ENCODE results near the gene GPR107.
A peak's percentile ranks its signal among the peaks of the same experiment; 100 is the strongest.

The GPR107 gene

DNA sequence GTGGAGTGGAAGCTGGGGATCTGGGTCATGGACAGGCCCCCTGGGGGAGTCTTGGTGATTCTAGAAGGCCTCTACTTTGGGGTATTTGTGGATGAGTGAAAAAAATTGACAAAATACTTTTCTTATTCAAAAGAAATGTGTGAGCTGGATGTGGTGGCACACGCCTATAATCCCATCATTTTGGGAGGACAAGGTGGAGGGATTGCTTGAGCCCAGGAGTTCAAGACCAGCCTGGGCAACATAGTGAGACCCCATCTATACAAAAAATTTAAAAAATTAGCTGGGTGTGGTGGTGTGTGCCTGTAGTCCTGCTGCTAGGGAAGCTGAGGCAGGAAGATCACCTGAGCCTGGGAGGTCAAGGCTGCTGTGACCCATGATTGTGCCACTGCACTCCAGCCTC lies 111.9 kb downstream of the GPR107 start:
- TF ChIP-seq, protein P1, sequence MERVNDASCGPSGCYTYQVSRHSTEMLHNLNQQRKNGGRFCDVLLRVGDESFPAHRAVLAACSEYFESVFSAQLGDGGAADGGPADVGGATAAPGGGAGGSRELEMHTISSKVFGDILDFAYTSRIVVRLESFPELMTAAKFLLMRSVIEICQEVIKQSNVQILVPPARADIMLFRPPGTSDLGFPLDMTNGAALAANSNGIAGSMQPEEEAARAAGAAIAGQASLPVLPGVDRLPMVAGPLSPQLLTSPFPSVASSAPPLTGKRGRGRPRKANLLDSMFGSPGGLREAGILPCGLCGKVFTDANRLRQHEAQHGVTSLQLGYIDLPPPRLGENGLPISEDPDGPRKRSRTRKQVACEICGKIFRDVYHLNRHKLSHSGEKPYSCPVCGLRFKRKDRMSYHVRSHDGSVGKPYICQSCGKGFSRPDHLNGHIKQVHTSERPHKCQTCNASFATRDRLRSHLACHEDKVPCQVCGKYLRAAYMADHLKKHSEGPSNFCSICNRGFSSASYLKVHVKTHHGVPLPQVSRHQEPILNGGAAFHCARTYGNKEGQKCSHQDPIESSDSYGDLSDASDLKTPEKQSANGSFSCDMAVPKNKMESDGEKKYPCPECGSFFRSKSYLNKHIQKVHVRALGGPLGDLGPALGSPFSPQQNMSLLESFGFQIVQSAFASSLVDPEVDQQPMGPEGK (CRISPR knock-in tag; IDR thresholded peaks at IDR 0.05; ENCODE audit: borderline replicate concordance): no peak
- TF ChIP-seq RARB (CRISPR knock-in tag; IDR thresholded peaks at IDR 0.05) (no peak), ESRRG (CRISPR knock-in tag; IDR thresholded peaks at IDR 0.05) (no peak), ZNF565 (CRISPR knock-in tag; conservative IDR thresholded peaks at IDR 0.05; ENCODE audit: low read depth) (no peak), CSDC2 (CRISPR knock-in tag; IDR thresholded peaks at IDR 0.05) (no peak), ZNF70 (CRISPR knock-in tag; IDR thresholded peaks at IDR 0.05) (no peak), ZC3H10 (CRISPR knock-in tag; IDR thresholded peaks at IDR 0.05) (no peak), ISL1 (CRISPR knock-in tag; IDR thresholded peaks at IDR 0.05) (no peak), BACH2 (CRISPR knock-in tag; IDR thresholded peaks at IDR 0.05; ENCODE audit: borderline replicate concordance) (no peak), TCF4 (CRISPR knock-in tag; IDR thresholded peaks at IDR 0.05; ENCODE audit: borderline replicate concordance) (no peak)
- TF ChIP-seq, protein P2, sequence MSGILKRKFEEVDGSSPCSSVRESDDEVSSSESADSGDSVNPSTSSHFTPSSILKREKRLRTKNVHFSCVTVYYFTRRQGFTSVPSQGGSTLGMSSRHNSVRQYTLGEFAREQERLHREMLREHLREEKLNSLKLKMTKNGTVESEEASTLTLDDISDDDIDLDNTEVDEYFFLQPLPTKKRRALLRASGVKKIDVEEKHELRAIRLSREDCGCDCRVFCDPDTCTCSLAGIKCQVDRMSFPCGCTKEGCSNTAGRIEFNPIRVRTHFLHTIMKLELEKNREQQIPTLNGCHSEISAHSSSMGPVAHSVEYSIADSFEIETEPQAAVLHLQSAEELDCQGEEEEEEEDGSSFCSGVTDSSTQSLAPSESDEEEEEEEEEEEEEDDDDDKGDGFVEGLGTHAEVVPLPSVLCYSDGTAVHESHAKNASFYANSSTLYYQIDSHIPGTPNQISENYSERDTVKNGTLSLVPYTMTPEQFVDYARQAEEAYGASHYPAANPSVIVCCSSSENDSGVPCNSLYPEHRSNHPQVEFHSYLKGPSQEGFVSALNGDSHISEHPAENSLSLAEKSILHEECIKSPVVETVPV (CRISPR knock-in tag; IDR thresholded peaks at IDR 0.05): no peak
- TF ChIP-seq, protein P3, sequence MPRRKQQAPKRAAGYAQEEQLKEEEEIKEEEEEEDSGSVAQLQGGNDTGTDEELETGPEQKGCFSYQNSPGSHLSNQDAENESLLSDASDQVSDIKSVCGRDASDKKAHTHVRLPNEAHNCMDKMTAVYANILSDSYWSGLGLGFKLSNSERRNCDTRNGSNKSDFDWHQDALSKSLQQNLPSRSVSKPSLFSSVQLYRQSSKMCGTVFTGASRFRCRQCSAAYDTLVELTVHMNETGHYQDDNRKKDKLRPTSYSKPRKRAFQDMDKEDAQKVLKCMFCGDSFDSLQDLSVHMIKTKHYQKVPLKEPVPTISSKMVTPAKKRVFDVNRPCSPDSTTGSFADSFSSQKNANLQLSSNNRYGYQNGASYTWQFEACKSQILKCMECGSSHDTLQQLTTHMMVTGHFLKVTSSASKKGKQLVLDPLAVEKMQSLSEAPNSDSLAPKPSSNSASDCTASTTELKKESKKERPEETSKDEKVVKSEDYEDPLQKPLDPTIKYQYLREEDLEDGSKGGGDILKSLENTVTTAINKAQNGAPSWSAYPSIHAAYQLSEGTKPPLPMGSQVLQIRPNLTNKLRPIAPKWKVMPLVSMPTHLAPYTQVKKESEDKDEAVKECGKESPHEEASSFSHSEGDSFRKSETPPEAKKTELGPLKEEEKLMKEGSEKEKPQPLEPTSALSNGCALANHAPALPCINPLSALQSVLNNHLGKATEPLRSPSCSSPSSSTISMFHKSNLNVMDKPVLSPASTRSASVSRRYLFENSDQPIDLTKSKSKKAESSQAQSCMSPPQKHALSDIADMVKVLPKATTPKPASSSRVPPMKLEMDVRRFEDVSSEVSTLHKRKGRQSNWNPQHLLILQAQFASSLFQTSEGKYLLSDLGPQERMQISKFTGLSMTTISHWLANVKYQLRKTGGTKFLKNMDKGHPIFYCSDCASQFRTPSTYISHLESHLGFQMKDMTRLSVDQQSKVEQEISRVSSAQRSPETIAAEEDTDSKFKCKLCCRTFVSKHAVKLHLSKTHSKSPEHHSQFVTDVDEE (CRISPR knock-in tag; IDR thresholded peaks at IDR 0.05): no peak
- ATAC-seq: no peak

DNA sequence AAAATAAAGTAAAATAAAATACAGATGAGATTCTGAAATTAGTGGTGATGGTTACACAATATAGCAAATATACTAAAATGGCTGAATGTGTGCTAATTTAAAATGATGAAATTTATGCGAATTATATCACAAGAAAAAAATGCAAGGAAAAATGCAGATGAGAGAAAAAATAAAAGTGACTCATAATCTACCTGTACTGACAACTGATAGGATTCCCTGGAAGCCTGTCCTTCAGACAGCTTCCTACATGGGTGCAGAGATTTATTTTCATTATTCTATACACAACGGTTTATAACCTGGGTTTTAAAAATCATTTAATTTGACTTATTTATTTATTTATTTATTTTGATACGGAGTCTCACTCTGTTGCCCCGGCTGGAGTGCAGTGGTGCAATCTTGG lies 112.7 kb downstream of the GPR107 start:
- no peak for ATAC-seq
- no peak for TF ChIP-seq ZFP3 (CRISPR knock-in tag; IDR thresholded peaks at IDR 0.05)
- TF ChIP-seq, protein P1 (CRISPR knock-in tag; IDR thresholded peaks at IDR 0.05; ENCODE audit: borderline replicate concordance): no peak
- TF ChIP-seq PPARA (CRISPR knock-in tag; IDR thresholded peaks at IDR 0.05; ENCODE audit: borderline replicate concordance): no peak
- TF ChIP-seq ZNF565 (CRISPR knock-in tag; conservative IDR thresholded peaks at IDR 0.05; ENCODE audit: low read depth): no peak
- TF ChIP-seq SNAI2 (CRISPR knock-in tag; IDR thresholded peaks at IDR 0.05): no peak
- TF ChIP-seq GLIS3 (CRISPR knock-in tag; IDR thresholded peaks at IDR 0.05): no peak

DNA sequence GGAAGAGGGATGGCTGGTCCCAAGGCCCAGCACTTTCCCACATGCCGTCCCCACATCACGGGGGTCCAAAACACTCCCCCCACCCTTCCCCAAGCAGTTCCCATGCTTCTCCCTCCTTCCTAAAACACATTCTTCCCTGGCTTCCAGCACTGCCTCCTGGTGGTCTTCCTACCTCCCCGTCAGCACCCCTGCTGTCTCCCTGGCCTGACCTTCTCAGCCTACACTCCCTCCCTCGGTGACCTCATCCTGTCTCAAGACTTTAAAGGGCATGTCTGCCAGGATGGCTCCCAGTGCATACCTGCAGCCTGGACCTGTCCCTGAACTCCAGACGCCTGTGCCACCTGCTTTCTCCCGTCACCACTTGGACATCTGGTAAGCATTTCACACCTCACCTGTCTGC lies 114.2 kb downstream of the GPR107 start:
- no peak for TF ChIP-seq ARNTL (CRISPR knock-in tag; IDR thresholded peaks at IDR 0.05; ENCODE audit: borderline replicate concordance, low read depth)
- ATAC-seq: no peak

DNA sequence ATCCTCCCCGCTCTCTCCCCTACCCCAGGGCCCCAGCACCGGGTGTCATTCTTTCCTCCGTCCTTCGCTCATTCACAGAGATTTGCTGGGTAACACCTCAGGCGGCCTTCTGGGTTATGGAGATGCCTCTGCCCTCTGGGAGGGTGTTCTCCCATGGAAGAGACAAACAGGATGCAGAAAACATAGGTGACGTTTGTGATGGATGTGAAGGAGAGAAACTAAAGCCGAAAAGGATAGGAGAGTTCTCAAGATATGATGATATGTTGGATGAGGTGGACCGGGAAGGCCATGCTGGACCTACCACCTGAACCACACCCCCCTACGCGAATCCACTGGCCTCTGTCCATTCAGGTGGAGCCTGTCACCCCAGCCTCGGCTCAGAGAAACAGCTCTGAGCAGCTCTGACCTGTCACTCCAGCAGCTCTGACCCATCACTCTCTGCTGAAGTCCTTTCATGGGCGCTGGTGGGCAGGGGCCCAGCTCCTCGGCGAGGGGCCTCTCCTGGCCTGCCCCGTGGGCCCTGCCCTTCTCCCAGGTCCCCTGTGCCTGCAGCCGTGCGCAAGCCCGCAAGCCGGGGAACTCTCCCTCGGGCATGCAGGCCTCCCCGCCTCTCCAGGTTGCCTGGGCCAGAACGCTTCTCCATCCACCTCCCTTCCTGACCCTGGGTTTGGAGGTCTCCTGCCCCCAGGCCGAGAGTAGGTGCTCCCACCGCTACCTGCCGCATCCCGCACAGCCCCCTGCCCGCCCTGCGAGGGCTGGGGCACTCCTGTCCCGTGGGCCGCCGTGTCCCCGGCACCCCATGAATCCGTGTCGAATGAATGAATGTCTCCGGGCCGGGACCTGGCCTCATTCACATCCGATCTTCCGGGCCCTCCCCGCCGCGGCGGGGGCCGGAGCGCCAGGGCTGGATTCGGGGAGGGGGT lies 117.8 kb downstream of the GPR107 start:
- peak; percentile 6 for ATAC-seq
- TF ChIP-seq PPARA (CRISPR knock-in tag; IDR thresholded peaks at IDR 0.05; ENCODE audit: borderline replicate concordance) (no peak), RARB (CRISPR knock-in tag; IDR thresholded peaks at IDR 0.05) (no peak), ZNF70 (CRISPR knock-in tag; IDR thresholded peaks at IDR 0.05) (no peak), OSR1 (CRISPR knock-in tag; IDR thresholded peaks at IDR 0.05) (no peak), ZFP30 (CRISPR knock-in tag; IDR thresholded peaks at IDR 0.05) (no peak), BACH2 (CRISPR knock-in tag; IDR thresholded peaks at IDR 0.05; ENCODE audit: borderline replicate concordance) (no peak), ESRRG (CRISPR knock-in tag; IDR thresholded peaks at IDR 0.05) (no peak), TCF4 (CRISPR knock-in tag; IDR thresholded peaks at IDR 0.05; ENCODE audit: borderline replicate concordance) (no peak), ARNTL (CRISPR knock-in tag; IDR thresholded peaks at IDR 0.05; ENCODE audit: borderline replicate concordance, low read depth) (no peak), GLIS3 (CRISPR knock-in tag; IDR thresholded peaks at IDR 0.05) (no peak), ZNF565 (CRISPR knock-in tag; conservative IDR thresholded peaks at IDR 0.05; ENCODE audit: low read depth) (no peak), ZFP3 (CRISPR knock-in tag; IDR thresholded peaks at IDR 0.05) (no peak)
- TF ChIP-seq, protein P4, sequence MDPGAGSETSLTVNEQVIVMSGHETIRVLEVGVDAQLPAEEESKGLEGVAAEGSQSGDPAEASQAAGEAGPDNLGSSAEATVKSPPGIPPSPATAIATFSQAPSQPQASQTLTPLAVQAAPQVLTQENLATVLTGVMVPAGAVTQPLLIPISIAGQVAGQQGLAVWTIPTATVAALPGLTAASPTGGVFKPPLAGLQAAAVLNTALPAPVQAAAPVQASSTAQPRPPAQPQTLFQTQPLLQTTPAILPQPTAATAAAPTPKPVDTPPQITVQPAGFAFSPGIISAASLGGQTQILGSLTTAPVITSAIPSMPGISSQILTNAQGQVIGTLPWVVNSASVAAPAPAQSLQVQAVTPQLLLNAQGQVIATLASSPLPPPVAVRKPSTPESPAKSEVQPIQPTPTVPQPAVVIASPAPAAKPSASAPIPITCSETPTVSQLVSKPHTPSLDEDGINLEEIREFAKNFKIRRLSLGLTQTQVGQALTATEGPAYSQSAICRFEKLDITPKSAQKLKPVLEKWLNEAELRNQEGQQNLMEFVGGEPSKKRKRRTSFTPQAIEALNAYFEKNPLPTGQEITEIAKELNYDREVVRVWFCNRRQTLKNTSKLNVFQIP (CRISPR knock-in tag; IDR thresholded peaks at IDR 0.05; ENCODE audit: borderline replicate concordance, low read depth): no peak
- TF ChIP-seq, protein P3 (CRISPR knock-in tag; IDR thresholded peaks at IDR 0.05): no peak
